A673 (cell line): ENCODE results near the gene CD37.

Experiments
- CTCF ChIP-seq: fragments of 300-800, 200-600 bp; sonication (generic); conservative IDR thresholded peaks from 2 replicates; pipeline ENCODE4 v1.5.1; 2017; ENCODE audit warnings: low read depth, mild to moderate bottlenecking, antibody characterized with exemption, low read length, moderate library complexity, mixed read lengths
- EZH2 ChIP-seq: fragments of 200-600 bp; sonication (generic); IDR thresholded peaks from 2 replicates; pipeline ENCODE4 v1.6.1; 2017; ENCODE audit warnings: borderline replicate concordance, low read depth, mild to moderate bottlenecking, mixed read lengths, antibody characterized with exemption, low read length; ENCODE audit not compliant: poor library complexity, severe bottlenecking

DNA sequence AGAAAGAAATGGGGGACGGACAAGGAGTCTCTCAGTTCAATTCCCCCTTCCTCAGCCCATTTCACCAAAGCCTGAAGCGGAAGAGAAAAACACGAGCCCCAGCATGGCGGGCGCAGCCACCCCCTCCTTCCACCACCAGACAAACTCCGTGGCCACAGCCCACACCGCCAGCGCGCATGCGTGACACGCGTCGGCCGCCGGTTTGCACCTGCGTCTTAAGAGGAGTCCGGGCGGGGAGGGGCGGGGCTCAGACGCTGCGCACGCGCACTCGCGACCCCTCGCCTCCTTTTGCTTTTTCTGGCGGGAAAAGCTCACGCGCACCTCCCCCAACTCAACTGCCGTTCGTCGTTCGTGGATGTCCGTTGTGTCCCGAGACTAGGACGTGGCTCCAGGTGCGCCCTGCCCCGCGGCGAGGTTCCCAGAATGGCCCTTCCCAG is 52.7 kb downstream of the CD37 start, which contains the start of gene KASH5:
- TF ChIP-seq CTCF = no peak
- no peak for TF ChIP-seq EZH2
